ENCODE results near the gene CCDC3.

DNA sequence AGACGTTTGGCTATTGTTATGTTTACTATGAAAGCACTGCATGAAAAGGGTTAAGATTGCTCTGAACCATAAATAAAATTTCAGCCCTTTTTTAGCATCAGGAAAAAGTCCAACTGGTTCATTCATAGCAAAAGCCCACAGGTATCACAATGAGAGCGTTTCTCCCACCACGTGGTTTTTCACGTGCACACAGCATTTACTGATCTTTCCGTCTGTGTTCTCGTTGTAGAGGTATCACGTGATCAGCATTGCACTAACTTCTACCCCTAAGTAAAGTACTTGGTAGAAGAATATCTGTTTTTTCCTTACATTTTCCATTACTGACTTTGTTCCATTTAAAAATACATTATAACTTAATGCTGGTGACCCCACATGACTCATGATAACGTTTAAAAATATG is 17.8 kb upstream of the CCDC3 start:
- TF ChIP-seq, protein P1, sequence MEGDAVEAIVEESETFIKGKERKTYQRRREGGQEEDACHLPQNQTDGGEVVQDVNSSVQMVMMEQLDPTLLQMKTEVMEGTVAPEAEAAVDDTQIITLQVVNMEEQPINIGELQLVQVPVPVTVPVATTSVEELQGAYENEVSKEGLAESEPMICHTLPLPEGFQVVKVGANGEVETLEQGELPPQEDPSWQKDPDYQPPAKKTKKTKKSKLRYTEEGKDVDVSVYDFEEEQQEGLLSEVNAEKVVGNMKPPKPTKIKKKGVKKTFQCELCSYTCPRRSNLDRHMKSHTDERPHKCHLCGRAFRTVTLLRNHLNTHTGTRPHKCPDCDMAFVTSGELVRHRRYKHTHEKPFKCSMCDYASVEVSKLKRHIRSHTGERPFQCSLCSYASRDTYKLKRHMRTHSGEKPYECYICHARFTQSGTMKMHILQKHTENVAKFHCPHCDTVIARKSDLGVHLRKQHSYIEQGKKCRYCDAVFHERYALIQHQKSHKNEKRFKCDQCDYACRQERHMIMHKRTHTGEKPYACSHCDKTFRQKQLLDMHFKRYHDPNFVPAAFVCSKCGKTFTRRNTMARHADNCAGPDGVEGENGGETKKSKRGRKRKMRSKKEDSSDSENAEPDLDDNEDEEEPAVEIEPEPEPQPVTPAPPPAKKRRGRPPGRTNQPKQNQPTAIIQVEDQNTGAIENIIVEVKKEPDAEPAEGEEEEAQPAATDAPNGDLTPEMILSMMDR (IDR thresholded peaks at IDR 0.05), result no peak
- TF ChIP-seq POLR2A (IDR thresholded peaks at IDR 0.05), result no peak

Data from right lobe of liver (tissue), 4 donors.